ENCODE results near the gene EPHX1.

- TF ChIP-seq CTCF (IDR thresholded peaks at IDR 0.05) (no peak), POLR2A (IDR thresholded peaks at IDR 0.05) (no peak), EP300 (IDR thresholded peaks at IDR 0.05) (no peak)
These were observed 17.2 kb downstream of the EPHX1 start for GRCh38 chr1:225827076-225827475.

All from ovary (tissue), 3 donors.